NB4 (cell line): Measurements from ENCODE around the gene MRPS26.
"Not testable (repeated sequence)": the region's sequence is repeated elsewhere in the genome, so short reads cannot be mapped to it uniquely, and the experiment has no call there.

Source experiments
- DNase-seq: peaks from one replicate; pipeline ENCODE4 v3.0.0; 2010; ENCODE audit warnings: low read depth
- H3K4me3 ChIP-seq: one replicate; pipeline ENCODE4 v1.5.1; 2011; ENCODE audit warnings: mild to moderate bottlenecking, low read depth, low read length, moderate library complexity
- CTCF ChIP-seq: IDR thresholded peaks from one replicate; pipeline ENCODE4 v1.5.1; 2012; ENCODE audit warnings: low read depth, low read length
- MYC ChIP-seq: IDR thresholded peaks from 2 replicates; pipeline ENCODE4 v1.6.1; 2011; ENCODE audit warnings: low read depth, low read length
- POLR2A ChIP-seq: IDR thresholded peaks from 2 replicates; pipeline ENCODE4 v1.6.1; 2011; ENCODE audit warnings: mild to moderate bottlenecking; ENCODE audit not compliant: insufficient read length; ENCODE audit errors: extremely low read depth
- TF ChIP-seq, protein P1 (sequence below): IDR thresholded peaks from 2 replicates; pipeline ENCODE4 v1.6.1; 2011; ENCODE audit warnings: low read depth, low read length

MRPS26 gene

DNA sequence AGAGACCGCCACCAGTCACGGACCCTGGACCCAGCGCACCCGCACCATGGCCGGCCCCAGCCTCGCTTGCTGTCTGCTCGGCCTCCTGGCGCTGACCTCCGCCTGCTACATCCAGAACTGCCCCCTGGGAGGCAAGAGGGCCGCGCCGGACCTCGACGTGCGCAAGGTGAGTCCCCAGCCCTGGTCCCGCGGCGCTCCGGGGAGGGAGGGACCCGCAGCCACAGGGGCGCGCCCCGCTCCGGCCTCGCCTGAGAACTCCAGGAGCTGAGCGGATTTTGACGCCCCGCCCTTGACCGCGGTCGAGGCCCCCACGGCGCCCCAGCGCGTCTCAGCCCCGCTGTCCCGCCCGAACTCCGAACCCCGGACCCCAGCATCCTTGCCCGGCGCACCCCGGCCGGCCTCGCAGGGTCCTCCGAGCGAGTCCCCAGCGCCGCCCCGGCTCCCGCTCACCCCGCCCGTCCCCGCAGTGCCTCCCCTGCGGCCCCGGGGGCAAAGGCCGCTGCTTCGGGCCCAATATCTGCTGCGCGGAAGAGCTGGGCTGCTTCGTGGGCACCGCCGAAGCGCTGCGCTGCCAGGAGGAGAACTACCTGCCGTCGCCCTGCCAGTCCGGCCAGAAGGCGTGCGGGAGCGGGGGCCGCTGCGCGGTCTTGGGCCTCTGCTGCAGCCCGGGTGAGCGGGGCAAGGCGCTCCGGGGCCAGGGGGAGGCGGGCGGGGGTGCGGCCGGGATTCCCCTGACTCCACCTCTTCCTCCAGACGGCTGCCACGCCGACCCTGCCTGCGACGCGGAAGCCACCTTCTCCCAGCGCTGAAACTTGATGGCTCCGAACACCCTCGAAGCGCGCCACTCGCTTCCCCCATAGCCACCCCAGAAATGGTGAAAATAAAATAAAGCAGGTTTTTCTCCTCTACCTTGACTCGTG is 26.0 kb downstream of the MRPS26 start, which contains the start of gene OXT:
OXT (plus strand) TSS at position 11 of the 920 bp plus-strand sequence; CDS start at position 47, 36 bp downstream.
- TF ChIP-seq POLR2A (no peak), MYC (no peak), CTCF (no peak)
- TF ChIP-seq, protein P1, sequence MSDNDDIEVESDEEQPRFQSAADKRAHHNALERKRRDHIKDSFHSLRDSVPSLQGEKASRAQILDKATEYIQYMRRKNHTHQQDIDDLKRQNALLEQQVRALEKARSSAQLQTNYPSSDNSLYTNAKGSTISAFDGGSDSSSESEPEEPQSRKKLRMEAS = no peak
- no peak within 1 kb of the TSS for H3K4me3 ChIP-seq
- DNase-seq = no peak

- TF ChIP-seq, protein P1 = no peak
- TF ChIP-seq MYC = no peak
- no peak for TF ChIP-seq CTCF
- TF ChIP-seq POLR2A = no peak
- DNase-seq = no peak
- no peak overlapping the region for H3K4me3 ChIP-seq
Measured at GRCh38 chr20:3072530-3073250, 26.8 kb downstream of the MRPS26 start.

DNA sequence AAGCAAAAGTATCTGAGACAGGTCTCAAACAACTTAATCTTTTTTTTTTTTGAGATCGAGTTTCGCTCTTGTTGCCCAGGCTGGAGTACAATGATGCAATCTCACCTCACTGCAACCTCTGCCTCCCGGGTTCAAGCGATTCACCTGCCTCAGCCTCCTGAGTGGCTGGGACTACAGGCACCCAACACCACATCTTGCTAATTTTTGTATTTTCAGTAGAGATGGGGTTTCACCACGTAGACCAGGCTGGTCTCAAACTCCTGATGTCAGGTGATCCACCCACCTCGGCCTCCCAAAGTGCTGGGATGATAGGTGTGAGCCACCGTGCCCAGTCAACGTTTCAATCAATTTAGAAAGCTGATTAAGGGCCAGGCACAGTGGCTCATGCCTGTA is 27.4 kb downstream of the MRPS26 start:
- H3K4me3 ChIP-seq, DNase-seq: not testable (repeated sequence)

- no peak for DNase-seq
- no peak overlapping the region for H3K4me3 ChIP-seq
- TF ChIP-seq POLR2A (no peak), CTCF (no peak), MYC (no peak)
- TF ChIP-seq, protein P1 = no peak
Measured at GRCh38 chr20:3074812-3075211, 29.0 kb downstream of the MRPS26 start.

GRCh38 chr20:3075315-3075714 is 29.5 kb downstream of the MRPS26 start:
- DNase-seq, H3K4me3 ChIP-seq: not testable (repeated sequence)

DNA sequence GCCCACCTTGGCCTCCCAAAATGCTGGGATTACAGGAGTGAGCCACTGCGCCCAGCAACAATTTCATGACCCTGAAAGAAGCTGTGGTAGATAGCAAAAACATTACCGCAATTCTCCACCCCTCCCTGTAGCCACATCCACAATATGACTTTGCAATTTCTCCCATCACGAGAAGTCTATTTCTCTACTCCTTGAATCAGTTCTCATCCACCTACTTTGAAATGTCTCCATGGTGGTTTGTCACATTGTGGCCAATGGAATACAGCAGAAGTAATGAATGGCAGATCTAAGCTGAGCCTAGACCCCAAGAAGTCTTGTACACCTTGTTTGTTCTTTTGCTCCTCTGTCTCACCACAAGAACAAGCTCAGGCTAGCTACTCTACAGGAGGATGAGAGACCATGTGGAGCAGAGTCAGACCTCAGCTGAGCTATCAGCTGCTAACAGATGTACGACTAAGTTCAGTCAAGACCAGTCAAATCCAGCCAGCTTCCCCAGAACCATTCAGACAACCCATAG is 31.8 kb downstream of the MRPS26 start:
- TF ChIP-seq CTCF = no peak
- TF ChIP-seq POLR2A = no peak
- TF ChIP-seq, protein P1 = no peak
- no peak for TF ChIP-seq MYC
- H3K4me3 ChIP-seq = no peak overlapping the region
- DNase-seq = no peak
